HG02852 (cell line): ENCODE measurements around the gene ZNF579.

Experiments used
- ATAC-seq: cut with Tn5 transposase; IDR thresholded peaks from one replicate; pipeline ENCODE4 v1.9.1; 2021; ENCODE audit warnings: mild to moderate bottlenecking, moderate library complexity; ENCODE audit not compliant: unreplicated experiment

ZNF579 gene

GRCh38 chr19:55580628-55581144, at the start of gene ZNF579:
ZNF579 (minus strand) TSS chr19:55580848; CDS start chr19:55579639, 1,209 bp downstream.
- no peak for ATAC-seq

GRCh38 chr19:55626350-55626749, 45.7 kb upstream of the ZNF579 start:
- ATAC-seq: no peak

GRCh38 chr19:55625004-55625326, 44.3 kb upstream of the ZNF579 start:
- no peak for ATAC-seq

GRCh38 chr19:55624109-55625003, 43.7 kb upstream of the ZNF579 start, which contains the start of gene ZNF784:
ZNF784 (minus strand) TSS chr19:55624566; CDS start chr19:55624561, 5 bp downstream.
- ATAC-seq: peak; percentile 67

GRCh38 chr19:55623561-55623960, 42.9 kb upstream of the ZNF579 start:
- no peak for ATAC-seq

- no peak for ATAC-seq
These were observed 42.5 kb upstream of the ZNF579 start for GRCh38 chr19:55623130-55623529.

- no peak for ATAC-seq
These were observed 41.8 kb upstream of the ZNF579 start for GRCh38 chr19:55622242-55622969.

- ATAC-seq: no peak
These were observed 41.1 kb upstream of the ZNF579 start for GRCh38 chr19:55621673-55622231.

- ATAC-seq: no peak
These were observed 40.6 kb upstream of the ZNF579 start for GRCh38 chr19:55621205-55621672.

- ATAC-seq: no peak
These were observed 40.0 kb upstream of the ZNF579 start for GRCh38 chr19:55620410-55621204.

GRCh38 chr19:55619286-55619685, 38.6 kb upstream of the ZNF579 start:
- ATAC-seq: no peak

GRCh38 chr19:55618426-55618825, 37.8 kb upstream of the ZNF579 start:
- no peak for ATAC-seq

- no peak for ATAC-seq
These were observed 36.8 kb upstream of the ZNF579 start for GRCh38 chr19:55617426-55617825.

GRCh38 chr19:55616395-55616875, 35.8 kb upstream of the ZNF579 start:
- no peak for ATAC-seq

GRCh38 chr19:55615543-55616394, 35.1 kb upstream of the ZNF579 start:
- ATAC-seq: no peak

GRCh38 chr19:55614711-55615542, 34.3 kb upstream of the ZNF579 start:
- no peak for ATAC-seq

- no peak for ATAC-seq
These were observed 33.5 kb upstream of the ZNF579 start for GRCh38 chr19:55613930-55614710.

- no peak for ATAC-seq
These were observed 32.7 kb upstream of the ZNF579 start for GRCh38 chr19:55613396-55613795.
